Measurements from ENCODE around the gene GOLGA6D.
A peak's percentile ranks its signal among the peaks of the same experiment; 100 is the strongest.
"Not testable (repeated sequence)": the region's sequence is repeated elsewhere in the genome, so short reads cannot be mapped to it uniquely, and the experiment has no call there.

GOLGA6D gene

DNA sequence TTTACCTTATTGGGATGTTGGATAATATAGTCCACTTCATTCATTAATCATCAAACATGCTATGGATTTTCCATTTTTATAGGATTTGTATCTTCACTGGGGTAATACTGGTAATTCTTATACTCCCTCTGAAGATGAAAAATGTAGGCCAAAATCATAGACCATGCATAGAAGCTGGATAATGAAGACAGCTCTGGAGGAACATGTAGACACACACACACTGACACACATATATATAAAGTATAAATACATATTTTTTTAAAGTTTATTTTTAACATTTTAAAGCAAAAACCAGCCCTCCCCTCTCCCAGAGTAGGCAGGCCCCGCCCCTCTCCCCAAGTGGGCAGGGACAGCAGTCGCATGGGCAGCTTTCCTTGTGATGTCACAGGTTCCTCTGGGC lies 24.6 kb upstream of the GOLGA6D start, which contains the start of gene GOLGA6C:
GOLGA6C (plus strand) TSS at position 301 of the 400 bp plus-strand sequence. CDS start 265 bp downstream, outside the sequence.
- H3K4me3 ChIP-seq (ENCODE audit: control insufficient read depth in 1 of 7, extremely low read depth in 1 of 7, insufficient read depth in 4 of 7, low read depth in 2 of 7, low read length in 6 of 7); H3K36me3 ChIP-seq (ENCODE audit: control insufficient read depth in 4 of 4, insufficient read depth in 4 of 4, low read length in 3 of 4); CTCF ChIA-PET; H3K9me3 ChIP-seq (ENCODE audit: control extremely low read depth in 1 of 5, control insufficient read depth in 4 of 5, insufficient read depth in 2 of 5, low read depth in 1 of 5, low read length in 4 of 5); H3K27me3 ChIP-seq (replicated peaks in 2 of 5; ENCODE audit: control insufficient read depth in 4 of 5, insufficient read depth in 5 of 5, low read length in 4 of 5); H3K27ac ChIP-seq (ENCODE audit: insufficient read depth in 1 of 2, low read depth in 1 of 2, low read length in 2 of 2, poor library complexity in 1 of 2, severe bottlenecking in 2 of 2); POLR2A ChIA-PET; DNase-seq; H3K4me1 ChIP-seq (ENCODE audit: control extremely low read depth in 1 of 4, control insufficient read depth in 4 of 4, insufficient read depth in 4 of 4, low read length in 3 of 4): not testable (repeated sequence)
- no CpG with 5 or more reads among the region's 2 CpGs for WGBS (ENCODE audit: insufficient coverage)

DNA sequence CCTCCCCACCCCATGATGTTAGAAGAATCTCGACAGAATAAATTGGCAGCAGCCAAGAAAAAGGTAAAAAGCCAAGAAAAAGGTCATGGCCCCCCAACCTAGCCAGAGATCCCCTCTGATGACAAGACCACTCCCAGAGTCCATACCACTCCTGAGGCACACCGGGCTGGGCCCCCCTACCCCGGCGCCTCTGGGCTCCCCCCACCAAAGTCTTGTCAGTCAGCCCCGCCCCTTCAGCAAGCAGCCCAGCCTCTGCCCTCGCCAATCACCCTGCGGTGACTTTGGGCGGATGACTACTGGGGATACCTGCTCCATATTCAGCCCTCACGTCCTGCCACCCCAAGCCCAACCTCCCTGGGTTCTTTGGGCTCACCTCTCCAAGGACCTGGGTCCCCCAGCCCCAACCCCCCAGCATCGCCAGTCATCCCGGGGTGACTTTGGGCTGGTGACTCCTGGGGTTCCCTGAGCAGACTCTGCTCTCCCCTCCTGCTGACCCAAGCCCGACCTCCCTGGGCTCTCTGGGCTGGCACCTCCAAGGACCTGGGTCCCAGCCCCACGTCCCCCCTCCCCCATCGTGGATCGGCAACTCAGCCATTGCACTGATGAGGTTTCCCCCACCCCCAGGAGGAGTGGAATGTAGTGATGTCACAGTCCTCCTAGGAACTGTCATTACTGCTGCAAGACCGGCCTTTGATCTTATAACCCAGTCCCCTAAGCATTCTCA lies 23.9 kb upstream of the GOLGA6D start:
- H3K36me3 ChIP-seq (ENCODE audit: control insufficient read depth in 4 of 4, insufficient read depth in 4 of 4, low read length in 3 of 4); POLR2A ChIA-PET; H3K4me1 ChIP-seq (ENCODE audit: control extremely low read depth in 1 of 4, control insufficient read depth in 4 of 4, insufficient read depth in 4 of 4, low read length in 3 of 4); DNase-seq; H3K27me3 ChIP-seq (replicated peaks in 2 of 5; ENCODE audit: control insufficient read depth in 4 of 5, insufficient read depth in 5 of 5, low read length in 4 of 5); H3K27ac ChIP-seq (ENCODE audit: insufficient read depth in 1 of 2, low read depth in 1 of 2, low read length in 2 of 2, poor library complexity in 1 of 2, severe bottlenecking in 2 of 2); H3K9me3 ChIP-seq (ENCODE audit: control extremely low read depth in 1 of 5, control insufficient read depth in 4 of 5, insufficient read depth in 2 of 5, low read depth in 1 of 5, low read length in 4 of 5); CTCF ChIA-PET; H3K4me3 ChIP-seq (ENCODE audit: control insufficient read depth in 1 of 7, extremely low read depth in 1 of 7, insufficient read depth in 4 of 7, low read depth in 2 of 7, low read length in 6 of 7): not testable (repeated sequence)
- WGBS (ENCODE audit: insufficient coverage): no CpG with 5 or more reads among the region's 16 CpGs

DNA sequence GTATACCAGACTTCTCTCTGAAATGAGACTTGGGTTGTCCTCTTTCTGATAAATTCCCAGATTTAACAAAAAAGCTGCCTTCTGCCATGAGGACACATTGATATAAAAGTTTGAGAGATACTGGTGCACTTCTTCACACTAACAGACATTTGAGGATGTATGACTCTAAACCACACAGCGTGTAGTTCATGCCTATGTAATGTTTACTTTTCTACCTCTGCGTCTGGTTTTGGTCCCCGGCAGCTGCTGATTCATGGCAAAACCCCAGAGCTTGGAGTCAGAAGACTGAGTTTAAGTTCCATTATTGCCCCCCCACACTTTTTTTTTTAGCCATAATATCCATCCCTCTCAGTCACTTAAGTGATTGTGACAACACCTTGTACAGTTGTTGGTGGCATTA lies 22.8 kb upstream of the GOLGA6D start:
- H3K9me3 ChIP-seq (ENCODE audit: control extremely low read depth in 1 of 5, control insufficient read depth in 4 of 5, insufficient read depth in 2 of 5, low read depth in 1 of 5, low read length in 4 of 5); H3K27me3 ChIP-seq (replicated peaks in 2 of 5; ENCODE audit: control insufficient read depth in 4 of 5, insufficient read depth in 5 of 5, low read length in 4 of 5); H3K36me3 ChIP-seq (ENCODE audit: control insufficient read depth in 4 of 4, insufficient read depth in 4 of 4, low read length in 3 of 4); H3K4me3 ChIP-seq (ENCODE audit: control insufficient read depth in 1 of 7, extremely low read depth in 1 of 7, insufficient read depth in 4 of 7, low read depth in 2 of 7, low read length in 6 of 7); POLR2A ChIA-PET; H3K4me1 ChIP-seq (ENCODE audit: control extremely low read depth in 1 of 4, control insufficient read depth in 4 of 4, insufficient read depth in 4 of 4, low read length in 3 of 4); CTCF ChIA-PET; H3K27ac ChIP-seq (ENCODE audit: insufficient read depth in 1 of 2, low read depth in 1 of 2, low read length in 2 of 2, poor library complexity in 1 of 2, severe bottlenecking in 2 of 2); DNase-seq: not testable (repeated sequence)
- no CpG with 5 or more reads among the region's 3 CpGs for WGBS (ENCODE audit: insufficient coverage)

DNA sequence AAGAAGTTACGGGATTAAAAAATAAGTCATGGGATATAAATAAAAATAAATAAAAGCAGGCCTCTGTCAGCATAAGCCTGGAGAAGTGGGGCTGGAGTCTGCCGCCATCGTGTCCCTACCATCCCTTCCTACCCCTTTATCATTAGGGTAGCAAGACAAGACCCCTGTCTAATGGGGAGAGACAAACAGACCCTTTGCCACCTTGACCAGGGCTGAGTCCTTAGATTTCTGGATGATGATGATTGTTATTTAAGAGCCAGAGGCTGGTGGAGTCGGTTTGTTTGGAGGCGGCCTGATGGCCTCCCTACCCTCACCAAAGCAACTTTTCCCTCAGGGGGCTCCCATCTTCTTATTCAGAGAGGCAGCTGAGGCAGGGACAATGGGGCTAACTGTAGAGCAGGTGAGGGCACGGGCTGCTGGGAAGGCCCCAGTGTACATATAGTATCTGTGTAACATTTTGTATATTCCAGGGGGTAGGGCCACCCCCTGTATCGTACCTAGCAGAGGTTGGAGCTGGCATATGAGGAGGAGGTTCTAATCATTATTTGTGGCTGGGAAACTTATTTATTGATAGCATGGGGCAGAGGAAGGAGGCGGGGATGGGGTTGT lies 8.8 kb upstream of the GOLGA6D start:
- CTCF ChIA-PET: interaction anchor here (1.0 kb wide), 2 partner anchors 785 to 952 kb away, joined by 3 read pairs; no protein-coding TSS in a partner anchor
- H3K36me3 ChIP-seq (ENCODE audit: control insufficient read depth in 4 of 4, insufficient read depth in 4 of 4, low read length in 3 of 4); DNase-seq; H3K9me3 ChIP-seq (ENCODE audit: control extremely low read depth in 1 of 5, control insufficient read depth in 4 of 5, insufficient read depth in 2 of 5, low read depth in 1 of 5, low read length in 4 of 5); H3K27ac ChIP-seq (ENCODE audit: insufficient read depth in 1 of 2, low read depth in 1 of 2, low read length in 2 of 2, poor library complexity in 1 of 2, severe bottlenecking in 2 of 2); H3K4me1 ChIP-seq (ENCODE audit: control extremely low read depth in 1 of 4, control insufficient read depth in 4 of 4, insufficient read depth in 4 of 4, low read length in 3 of 4); POLR2A ChIA-PET; H3K27me3 ChIP-seq (replicated peaks in 2 of 5; ENCODE audit: control insufficient read depth in 4 of 5, insufficient read depth in 5 of 5, low read length in 4 of 5); H3K4me3 ChIP-seq (ENCODE audit: control insufficient read depth in 1 of 7, extremely low read depth in 1 of 7, insufficient read depth in 4 of 7, low read depth in 2 of 7, low read length in 6 of 7): not testable (repeated sequence)
- 100% methylated on average over 1 of the region's 8 CpGs for WGBS (ENCODE audit: insufficient coverage)

DNA sequence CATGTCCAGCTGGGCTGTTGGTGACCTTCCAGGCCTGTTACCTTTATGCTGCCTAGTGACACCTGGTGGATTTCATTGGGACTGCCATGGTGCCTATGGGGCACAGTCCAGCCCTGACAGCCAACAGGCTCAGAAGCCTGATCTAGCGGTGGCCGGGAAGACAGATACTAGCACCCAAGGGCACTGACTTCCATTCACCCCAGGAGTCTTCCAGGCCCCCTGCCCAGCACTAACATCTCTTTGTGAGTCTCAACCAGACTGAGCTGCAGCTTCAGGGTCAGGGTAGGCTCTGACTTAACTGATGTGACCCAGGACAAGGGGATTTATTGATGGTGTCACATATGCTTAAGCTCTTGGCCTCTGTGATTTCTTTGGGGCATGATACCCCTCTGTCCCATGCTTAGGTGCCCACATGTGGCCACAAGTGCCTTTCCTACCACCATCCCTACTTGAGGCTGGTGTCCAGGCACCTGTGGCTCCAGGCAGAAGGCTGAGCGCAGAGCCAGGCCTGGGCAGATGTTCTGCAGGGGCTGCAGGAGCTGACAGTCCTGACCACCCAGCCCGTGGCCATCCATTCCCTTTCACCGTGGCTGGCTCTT lies 8.0 kb upstream of the GOLGA6D start:
- H3K4me3 ChIP-seq (ENCODE audit: control insufficient read depth in 1 of 7, extremely low read depth in 1 of 7, insufficient read depth in 4 of 7, low read depth in 2 of 7, low read length in 6 of 7); H3K4me1 ChIP-seq (ENCODE audit: control extremely low read depth in 1 of 4, control insufficient read depth in 4 of 4, insufficient read depth in 4 of 4, low read length in 3 of 4); H3K27me3 ChIP-seq (replicated peaks in 2 of 5; ENCODE audit: control insufficient read depth in 4 of 5, insufficient read depth in 5 of 5, low read length in 4 of 5); POLR2A ChIA-PET; H3K27ac ChIP-seq (ENCODE audit: insufficient read depth in 1 of 2, low read depth in 1 of 2, low read length in 2 of 2, poor library complexity in 1 of 2, severe bottlenecking in 2 of 2); H3K9me3 ChIP-seq (ENCODE audit: control extremely low read depth in 1 of 5, control insufficient read depth in 4 of 5, insufficient read depth in 2 of 5, low read depth in 1 of 5, low read length in 4 of 5); H3K36me3 ChIP-seq (ENCODE audit: control insufficient read depth in 4 of 4, insufficient read depth in 4 of 4, low read length in 3 of 4): not testable (repeated sequence)
- WGBS (ENCODE audit: insufficient coverage): 50% methylated on average over 2 of the region's 5 CpGs
- CTCF ChIA-PET: interaction anchor here (0.9 to 1.0 kb wide), 3 partner anchors 232 to 952 kb away, joined by 3 read pairs; no protein-coding TSS in a partner anchor
- DNase-seq: peak; percentile 17 to 48 (median 38)

DNA sequence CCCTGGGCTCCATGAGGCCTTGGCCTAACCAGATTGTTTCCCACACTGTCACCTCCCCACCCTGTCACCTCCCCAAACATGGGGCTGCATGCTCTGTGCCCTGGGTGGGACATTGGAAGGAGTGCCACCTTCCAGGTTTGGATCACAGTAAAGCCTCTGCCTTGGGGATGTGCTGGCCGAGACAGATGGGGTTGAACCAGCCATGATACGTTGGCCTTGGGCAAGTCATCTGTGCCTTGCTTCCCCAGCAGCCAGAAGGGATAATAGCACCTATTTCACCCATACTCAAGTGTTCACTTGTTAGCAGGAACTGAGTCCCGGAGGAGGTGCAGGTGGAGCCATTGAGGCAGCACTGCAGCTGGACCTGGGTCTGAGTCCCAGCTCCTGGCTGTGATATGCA lies 7.0 kb upstream of the GOLGA6D start:
- H3K27me3 ChIP-seq (replicated peaks in 2 of 5; ENCODE audit: control insufficient read depth in 4 of 5, insufficient read depth in 5 of 5, low read length in 4 of 5); CTCF ChIA-PET; H3K9me3 ChIP-seq (ENCODE audit: control extremely low read depth in 1 of 5, control insufficient read depth in 4 of 5, insufficient read depth in 2 of 5, low read depth in 1 of 5, low read length in 4 of 5); H3K36me3 ChIP-seq (ENCODE audit: control insufficient read depth in 4 of 4, insufficient read depth in 4 of 4, low read length in 3 of 4); H3K27ac ChIP-seq (ENCODE audit: insufficient read depth in 1 of 2, low read depth in 1 of 2, low read length in 2 of 2, poor library complexity in 1 of 2, severe bottlenecking in 2 of 2); H3K4me3 ChIP-seq (ENCODE audit: control insufficient read depth in 1 of 7, extremely low read depth in 1 of 7, insufficient read depth in 4 of 7, low read depth in 2 of 7, low read length in 6 of 7); DNase-seq; POLR2A ChIA-PET; H3K4me1 ChIP-seq (ENCODE audit: control extremely low read depth in 1 of 4, control insufficient read depth in 4 of 4, insufficient read depth in 4 of 4, low read length in 3 of 4): not testable (repeated sequence)
- 61% methylated on average over 2 of the region's 3 CpGs for WGBS (ENCODE audit: insufficient coverage)

DNA sequence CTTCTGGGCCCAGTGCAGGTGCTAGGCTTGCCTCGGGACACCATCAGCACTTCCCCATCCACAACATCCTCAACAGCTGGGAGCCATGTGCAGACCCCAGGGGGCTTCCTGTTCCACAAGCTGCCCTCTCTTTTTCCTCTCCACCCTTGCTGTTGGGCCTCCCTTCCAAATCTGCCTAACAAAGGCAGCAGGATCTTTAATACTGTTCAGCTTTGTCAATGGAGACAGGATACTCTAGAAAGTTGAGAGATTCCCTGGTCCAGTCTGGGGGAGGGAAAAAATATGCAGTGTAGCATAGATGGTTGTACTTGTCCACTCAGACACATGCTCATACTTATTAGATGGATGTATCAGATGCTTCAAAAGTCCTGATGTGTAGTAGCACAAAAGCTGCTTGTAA lies 4.1 kb upstream of the GOLGA6D start:
- H3K36me3 ChIP-seq (ENCODE audit: control insufficient read depth in 4 of 4, insufficient read depth in 4 of 4, low read length in 3 of 4); POLR2A ChIA-PET; H3K27ac ChIP-seq (ENCODE audit: insufficient read depth in 1 of 2, low read depth in 1 of 2, low read length in 2 of 2, poor library complexity in 1 of 2, severe bottlenecking in 2 of 2); H3K4me1 ChIP-seq (ENCODE audit: control extremely low read depth in 1 of 4, control insufficient read depth in 4 of 4, insufficient read depth in 4 of 4, low read length in 3 of 4); H3K9me3 ChIP-seq (ENCODE audit: control extremely low read depth in 1 of 5, control insufficient read depth in 4 of 5, insufficient read depth in 2 of 5, low read depth in 1 of 5, low read length in 4 of 5); H3K27me3 ChIP-seq (replicated peaks in 2 of 5; ENCODE audit: control insufficient read depth in 4 of 5, insufficient read depth in 5 of 5, low read length in 4 of 5); CTCF ChIA-PET; H3K4me3 ChIP-seq (ENCODE audit: control insufficient read depth in 1 of 7, extremely low read depth in 1 of 7, insufficient read depth in 4 of 7, low read depth in 2 of 7, low read length in 6 of 7): not testable (repeated sequence)
- DNase-seq: peak in 2 of 3 donors; percentile 6 to 41
- WGBS (ENCODE audit: insufficient coverage): no CpG with 5 or more reads among the region's 1 CpG
